Heart right ventricle (tissue), 16 donors: Measurements from ENCODE around the gene C2orf49. TPM values are rescaled to one million over a fixed set of nuclear protein-coding genes. Genes with fewer than 3 reads are reported as not detected.

Experiments
- ATAC-seq, 8 donors: fragments of 200-7000 bp; cut with Tn5 transposase; one replicate each; pipeline ENCODE4 v1.9.1; 2020; ENCODE audit warnings: mild to moderate bottlenecking in 8 of 8, moderate library complexity in 8 of 8, moderate number of reproducible peaks in 1 of 8
- DNase-seq, 2 donors: peaks; one replicate each; pipeline ENCODE4 v3.0.0-alpha.2; 2020
- H3K27ac ChIP-seq, 10 donors: fragments of 200-600 bp; sonication (generic) in 2 of 10; one replicate each; pipeline versions ENCODE4 v1.5.0 to v1.8.0; 2020 to 2022; ENCODE audit warnings: mild to moderate bottlenecking in 3 of 10
- H3K27me3 ChIP-seq, 7 donors: fragments of 200-600 bp; one replicate each; pipeline ENCODE4 v1.8.0; 2021 to 2022; ENCODE audit warnings: mild to moderate bottlenecking in 2 of 7
- H3K36me3 ChIP-seq, 9 donors: fragments of 200-600 bp; sonication (generic) in 1 of 9; one replicate each; pipeline versions ENCODE4 v1.5.0 to v1.8.0; 2020 to 2022; ENCODE audit warnings: mild to moderate bottlenecking in 2 of 9
- H3K4me1 ChIP-seq, 9 donors: fragments of 200-600 bp; sonication (generic) in 1 of 9; one replicate each; pipeline versions ENCODE4 v1.5.0 to v1.8.0; 2020 to 2022; ENCODE audit warnings: mild to moderate bottlenecking in 4 of 9
- H3K4me3 ChIP-seq, 10 donors: fragments of 200-600 bp; sonication (generic) in 2 of 10; one replicate each; pipeline versions ENCODE4 v1.5.0 to v1.8.0; 2020 to 2022; ENCODE audit warnings: mild to moderate bottlenecking in 7 of 10, moderate library complexity in 2 of 10
- H3K9me3 ChIP-seq, 11 donors: fragments of 200-600 bp in 10 of 11; sonication (generic) in 2 of 11; one replicate each; pipeline versions ENCODE4 v1.5.0 to v1.8.0; 2013 to 2022; ENCODE audit warnings: mild to moderate bottlenecking in 2 of 11, control low read depth in 1 of 11, moderate library complexity in 1 of 11
- CTCF ChIP-seq, 9 donors: fragments of 200-600 bp; sonication (generic) in 2 of 9; IDR thresholded peaks; one replicate each; pipeline versions ENCODE4 v1.5.0 to v1.8.0; 2021 to 2022; ENCODE audit warnings: antibody characterized with exemption in 9 of 9, mild to moderate bottlenecking in 5 of 9, moderate library complexity in 1 of 9
- WGBS, 2 donors: extraction: QIAGEN DNeasy Blood & Tissue Kit; methylation state at CpG; one replicate each; pipeline ENCODE4 v1.1.7; 2013; ENCODE audit warnings: inconsistent platforms in 1 of 2; 5-methylcytosine and 5-hydroxymethylcytosine counted together
- intact Hi-C, 10 donors: fragments of 100-400 bp; cut with DNase I; formaldehyde crosslinking; loops; one replicate each; pipeline versions ENCODE4 v1.11.1 to v1.14.2; 2022
- polyA plus RNA-seq, 2 donors: library from polyadenylated mRNA; stranded (reverse); fragments of 200-250 nt; gene quantifications; one replicate each; pipeline ENCODE4 v1.2.3, GENCODE V29; 2013
- total RNA-seq, 10 donors: library from RNA; stranded (reverse); fragmentation: NEBNext Ultra II Directional in 3 of 10; extraction: Animal tissue kit (Norgen Biotek cat#: 25700) in 3 of 10; gene quantifications; one replicate each; pipeline versions ENCODE4 v1.2.1 to v1.2.4, GENCODE V29; 2021 to 2023
- donor health status: Arrhythmogenic right ventricular cardiomyopathy.
- donor health status: ischemic (EF 13 %, LVEDD 7.1; RV severe dilation, severe dysfunction).
- donor health status: healthy with polysubstance abuse.
- donor health status: DM: no; HTN: yes; CAD: no.
- donor health status: DM: no; HTN: no; CAD: no.
- donor health status: ischemic (EF 25% LVEDD 6.9; RV normal size, moderate dysfunction).
- donor health status: ischemic (EF 25% LVEDD 5.7; RV mildly dilated, moderate dysfunction).
- donor health status: healthy.
- donor health status: DM: yes; HTN: yes; CAD: no.
- donor health status: Ischemic cardiomyopathy.
- donor health status: ischemic (EF 35%, LVEDD 5.7; RV mildly dilated, moderate dysfunction).
- donor health status: nonischemic (EF 11% LVEDD 7.7; RV severe dilation, severe dysfunction).
- donor health status: DM: yes; HTN: yes; CAD: no.
- donor health status: PGD.
- donor health status: ischemic (EF 29% LVEDD 5.4; RV normal size, mild dysfunction).
- donor health status: nonischemic (EF 23%, LVEDD 6.1; RV moderate dilation, normal function).

C2orf49 gene
- total and polyA plus RNA-seq, 12 donors, result 9.0 to 22.9 (median 16.2) TPM

GRCh38 chr2:105397025-105397722, 59.8 kb downstream of the C2orf49 start:
- peaks cover 0 to 36% (median 13%) of the 10 kb centered on the region in 7 donors for H3K27me3 ChIP-seq
- H3K27ac ChIP-seq, result peak overlapping the region; percentile 33 to 95 (median 89)
- no peaks in the 10 kb centered on the region for H3K9me3 ChIP-seq
- peaks cover 13 to 87% (median 28%) of the 10 kb centered on the region in 9 donors for H3K4me1 ChIP-seq
- intact Hi-C loops, result loop anchor here in 1 of 10 donors (10.0 kb wide), 1 partner anchor 528 kb away; no protein-coding TSS in a partner anchor
- no peak for ATAC-seq
- peaks cover 0 to 17% (median 0%) of the 10 kb centered on the region in 9 donors for H3K36me3 ChIP-seq
- TF ChIP-seq CTCF (IDR thresholded peaks at IDR 0.05), result no peak
- no peak for DNase-seq
- 46 to 64% methylated on average over 13 of the region's 13 CpGs for WGBS, 2 donors
- peak overlapping the region in 7 of 10 donors; percentile 63 to 75 (median 70) for H3K4me3 ChIP-seq

- peaks cover 13 to 82% (median 30%) of the 10 kb centered on the region in 9 donors for H3K4me1 ChIP-seq
- DNase-seq, result no peak
- intact Hi-C loops, result loop anchor here in 1 of 10 donors (10.0 kb wide), 1 partner anchor 527 kb away; no protein-coding TSS in a partner anchor
Measured at GRCh38 chr2:105397953-105398335, 60.6 kb downstream of the C2orf49 start.

GRCh38 chr2:105398336-105399206, 61.2 kb downstream of the C2orf49 start, which contains the start of gene FHL2:
TSS of gene FHL2 (minus strand) at chr2:105399051. CDS start at chr2:105386516, 12,535 bp downstream.
- peaks cover 0 to 36% (median 13%) of the 10 kb centered on the region in 7 donors for H3K27me3 ChIP-seq
- peaks cover 0 to 17% (median 0%) of the 10 kb centered on the region in 9 donors for H3K36me3 ChIP-seq
- H3K27ac ChIP-seq, result peak within 1 kb of the TSS; percentile 80 to 95 (median 91)
- peak; percentile 10 to 65 (median 45) for TF ChIP-seq CTCF (IDR thresholded peaks at IDR 0.05)
- peaks cover 9 to 82% (median 29%) of the 10 kb centered on the region in 9 donors for H3K4me1 ChIP-seq
- 2 to 4% methylated on average over 73 to 74 of the region's 74 CpGs for WGBS, 2 donors
- DNase-seq (peak; percentile 66 to 71), ATAC-seq (peak; percentile 62 to 85 (median 68))
- H3K4me3 ChIP-seq, result peak within 1 kb of the TSS; percentile 47 to 75 (median 66)
- no peaks in the 10 kb centered on the region for H3K9me3 ChIP-seq
- intact Hi-C loops, result loop anchor here in 1 of 10 donors (10.0 kb wide), 1 partner anchor 526 kb away; no protein-coding TSS in a partner anchor

More at GRCh38 chr2:105397953-105398335, 60.6 kb downstream of the C2orf49 start:
- TF ChIP-seq CTCF (IDR thresholded peaks at IDR 0.05), result no peak
- H3K9me3 ChIP-seq, result no peaks in the 10 kb centered on the region
- H3K4me3 ChIP-seq, result peak overlapping the region in 9 of 10 donors; percentile 47 to 75 (median 69)
- peaks cover 0 to 36% (median 13%) of the 10 kb centered on the region in 7 donors for H3K27me3 ChIP-seq
- WGBS, 2 donors, result 26 to 36% methylated on average over 6 of the region's 6 CpGs
- ATAC-seq, result no peak
- peak overlapping the region; percentile 80 to 95 (median 91) for H3K27ac ChIP-seq
- H3K36me3 ChIP-seq, result peaks cover 0 to 22% (median 0%) of the 10 kb centered on the region in 9 donors

Other genes starting within 250 kb of the C2orf49 start
- gene GPR45, start 95.8 kb upstream of the C2orf49 start, total RNA-seq, result not detected
- gene GPR45, start 95.8 kb upstream of the C2orf49 start, polyA plus RNA-seq, result not detected
- gene TGFBRAP1, start 7.8 kb upstream of the C2orf49 start, total RNA-seq, result 10 to 100 TPM in 9 of 10 donors, 1 to 10 TPM in 1; 8.3 to 12.7 (median 10.5) TPM
- gene TGFBRAP1, start 7.8 kb upstream of the C2orf49 start, polyA plus RNA-seq, result 1 to 10 TPM; 2.1 to 3.4 TPM
- gene FHL2, start 61.5 kb downstream of the C2orf49 start, total RNA-seq, result 1,000 to 10,000 TPM in 9 of 10 donors, 100 to 1,000 TPM in 1; 598 to 2,354 (median 1,687) TPM
- 100 to 1,000 TPM; 437 to 653 TPM for gene FHL2, start 61.5 kb downstream of the C2orf49 start, polyA plus RNA-seq